ENCODE measurements around the gene CALML6. TPM values are rescaled to one million over a fixed set of nuclear protein-coding genes. Genes with fewer than 3 reads are reported as not detected.

Gene CALML6
- total RNA-seq, 2 experiments from 2014 or later: 0.47 to 0.69 TPM

GRCh38 chr1:1872329-1872994, 42.6 kb upstream of the CALML6 start:
- Mint-ChIP-seq H3K4me3 (peak overlapping the region; percentile 22), H3K27me3 (no peaks in the 10 kb centered on the region), H3K9me3 (no peaks in the 10 kb centered on the region), H3K4me1 (ENCODE audit: low read depth) (peaks cover 80% of the 10 kb centered on the region), H3K36me3 (ENCODE audit: low read depth) (peaks cover 75% of the 10 kb centered on the region), H3K27ac (peak overlapping the region; percentile 63)
- Histone ChIP-seq H3K36me3 (ENCODE audit: insufficient read depth, low read length) (peaks cover 49% of the 10 kb centered on the region), H3K4me3 (ENCODE audit: low read length) (no peak overlapping the region), H3K9me3 (ENCODE audit: control insufficient read depth in 1 of 2, insufficient read depth in 1 of 2, low read length in 2 of 2) (no peaks in the 10 kb centered on the region), H3K4me1 (ENCODE audit: insufficient read depth, low read length) (peaks cover 80% of the 10 kb centered on the region), H3K27ac (ENCODE audit: low read depth in 1 of 2, low read length in 2 of 2) (no peak overlapping the region), H3K27me3 (ENCODE audit: control insufficient read depth in 1 of 2, insufficient read depth in 2 of 2, low read length in 2 of 2) (no peaks in the 10 kb centered on the region)
- TF ChIP-seq CTCF (IDR thresholded peaks at IDR 0.05): no peak
- intact Hi-C loops (cut with DNase I, micrococcal nuclease): no loop called here
- ATAC-seq (ENCODE audit: poor library complexity): no peak
- POLR2A ChIA-PET: interaction anchor here (1.4 kb wide), 1 partner anchor 13 kb away, joined by 4 read pairs; no protein-coding TSS in a partner anchor
- CTCF ChIA-PET: no interaction called here
- no peak for DNase-seq

- DNase-seq: no peak
Measured at GRCh38 chr1:1873186-1873585, 41.9 kb upstream of the CALML6 start.

GRCh38 chr1:1874901-1875300, 40.2 kb upstream of the CALML6 start:
- H3K4me3 ChIP-seq (ENCODE audit: low read length): no peak overlapping the region
- H3K36me3 ChIP-seq (ENCODE audit: insufficient read depth, low read length): peaks cover 57% of the 10 kb centered on the region
- intact Hi-C loops (cut with DNase I, micrococcal nuclease): no loop called here
- H3K9me3 ChIP-seq (ENCODE audit: control insufficient read depth in 1 of 2, insufficient read depth in 1 of 2, low read length in 2 of 2): no peaks in the 10 kb centered on the region
- no peaks in the 10 kb centered on the region for H3K27me3 ChIP-seq (ENCODE audit: control insufficient read depth in 1 of 2, insufficient read depth in 2 of 2, low read length in 2 of 2)
- POLR2A ChIA-PET: no interaction called here
- Mint-ChIP-seq H3K27me3 (no peaks in the 10 kb centered on the region), H3K4me3 (no peak overlapping the region), H3K27ac (peak overlapping the region; percentile 42), H3K9me3 (no peaks in the 10 kb centered on the region), H3K4me1 (ENCODE audit: low read depth) (peaks cover 90% of the 10 kb centered on the region), H3K36me3 (ENCODE audit: low read depth) (peaks cover 81% of the 10 kb centered on the region)
- H3K27ac ChIP-seq (ENCODE audit: low read depth in 1 of 2, low read length in 2 of 2): no peak overlapping the region
- H3K4me1 ChIP-seq (ENCODE audit: insufficient read depth, low read length): peaks cover 93% of the 10 kb centered on the region
- CTCF ChIA-PET: interaction anchor here (1.7 kb wide), 1 partner anchor 31 kb away, joined by 8 read pairs; no protein-coding TSS in a partner anchor
- TF ChIP-seq CTCF (IDR thresholded peaks at IDR 0.05): no peak
- no peak for ATAC-seq (ENCODE audit: poor library complexity)
- no peak for DNase-seq

More at GRCh38 chr1:1873186-1873585, 41.9 kb upstream of the CALML6 start:
- H3K4me3 ChIP-seq (ENCODE audit: low read length): no peak overlapping the region
- Mint-ChIP-seq H3K27ac (peak overlapping the region; percentile 63), H3K4me3 (no peak overlapping the region), H3K27me3 (no peaks in the 10 kb centered on the region), H3K9me3 (no peaks in the 10 kb centered on the region), H3K4me1 (ENCODE audit: low read depth) (peaks cover 82% of the 10 kb centered on the region), H3K36me3 (ENCODE audit: low read depth) (peaks cover 78% of the 10 kb centered on the region)
- ATAC-seq (ENCODE audit: poor library complexity): no peak
- H3K27me3 ChIP-seq (ENCODE audit: control insufficient read depth in 1 of 2, insufficient read depth in 2 of 2, low read length in 2 of 2): no peaks in the 10 kb centered on the region
- POLR2A ChIA-PET: no interaction called here
- H3K4me1 ChIP-seq (ENCODE audit: insufficient read depth, low read length): peaks cover 84% of the 10 kb centered on the region
- CTCF ChIA-PET: no interaction called here
- no peak overlapping the region for H3K27ac ChIP-seq (ENCODE audit: low read depth in 1 of 2, low read length in 2 of 2)
- H3K9me3 ChIP-seq (ENCODE audit: control insufficient read depth in 1 of 2, insufficient read depth in 1 of 2, low read length in 2 of 2): no peaks in the 10 kb centered on the region
- TF ChIP-seq CTCF (IDR thresholded peaks at IDR 0.05): no peak
- intact Hi-C loops (cut with DNase I, micrococcal nuclease): no loop called here
- peaks cover 53% of the 10 kb centered on the region for H3K36me3 ChIP-seq (ENCODE audit: insufficient read depth, low read length)

Data from CD4-positive, alpha-beta T cell (primary cell).